ENCODE measurements around the gene PLA2G12A. TPM values are rescaled to one million over a fixed set of nuclear protein-coding genes. Genes with fewer than 3 reads are reported as not detected.
"Not testable (repeated sequence)": the region's sequence is repeated elsewhere in the genome, so short reads cannot be mapped to it uniquely, and the experiment has no call there.

PLA2G12A gene
- total RNA-seq, 2 donors from 2014 or later, result 59.4 to 63.1 TPM

DNA sequence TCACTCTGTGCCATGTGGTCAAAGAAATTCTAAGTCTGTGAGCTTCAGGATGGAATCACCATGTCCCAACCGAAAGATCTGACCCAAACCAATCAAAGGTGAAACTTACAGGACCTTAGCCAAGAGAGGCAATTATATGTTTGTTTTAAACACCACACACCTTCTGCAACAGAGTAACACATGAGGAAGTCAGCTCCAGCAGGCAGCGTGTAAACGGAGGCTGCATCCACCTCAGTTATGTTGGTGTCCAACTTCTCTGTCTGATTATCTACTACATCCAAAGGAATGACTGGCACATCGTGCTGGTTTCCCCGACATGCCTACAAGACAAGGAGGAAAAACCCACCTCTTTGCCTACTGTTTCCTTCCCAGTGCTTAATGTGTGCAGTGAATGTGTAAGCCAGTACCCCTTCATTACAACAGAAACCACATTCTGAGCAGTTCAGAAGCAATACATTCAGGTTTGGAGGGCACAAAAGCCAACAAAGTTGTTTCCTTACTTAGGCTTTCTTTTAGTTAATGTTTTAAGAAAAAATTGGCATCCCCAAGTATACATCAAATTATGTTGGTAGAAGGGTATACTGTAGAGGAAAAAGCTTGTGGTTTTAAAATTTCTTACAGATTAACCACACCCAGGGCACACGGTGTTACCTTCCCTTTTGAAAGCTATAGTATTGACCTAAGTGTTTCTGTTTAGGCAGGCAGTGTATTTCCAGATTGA is 39.0 kb downstream of the PLA2G12A start:
- intact Hi-C loops (cut with DNase I), result no loop called here
- ATAC-seq (peak in 1 of 2 donors; percentile 16), DNase-seq (no peak)

DNA sequence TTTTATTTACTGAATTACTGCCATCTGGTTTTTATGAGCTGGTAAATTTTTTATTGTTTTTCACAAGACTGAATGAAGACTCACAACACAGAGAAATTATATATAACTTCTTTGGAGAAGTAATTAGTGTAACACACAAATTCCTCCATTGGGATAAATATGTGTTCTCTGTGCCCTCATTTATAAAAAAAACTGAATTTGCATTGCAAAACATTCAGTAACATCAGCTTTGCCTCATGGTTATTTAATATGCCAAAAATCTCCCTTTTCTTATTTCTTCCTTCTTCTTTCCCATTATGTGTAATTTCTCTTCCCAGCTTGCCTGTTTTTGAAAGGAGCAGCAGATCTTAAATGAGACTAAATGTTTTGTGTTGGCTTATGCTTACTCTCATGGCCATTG is 45.1 kb downstream of the PLA2G12A start:
- no peak for DNase-seq
- no peak for ATAC-seq
- intact Hi-C loops (cut with DNase I), result no loop called here

DNA sequence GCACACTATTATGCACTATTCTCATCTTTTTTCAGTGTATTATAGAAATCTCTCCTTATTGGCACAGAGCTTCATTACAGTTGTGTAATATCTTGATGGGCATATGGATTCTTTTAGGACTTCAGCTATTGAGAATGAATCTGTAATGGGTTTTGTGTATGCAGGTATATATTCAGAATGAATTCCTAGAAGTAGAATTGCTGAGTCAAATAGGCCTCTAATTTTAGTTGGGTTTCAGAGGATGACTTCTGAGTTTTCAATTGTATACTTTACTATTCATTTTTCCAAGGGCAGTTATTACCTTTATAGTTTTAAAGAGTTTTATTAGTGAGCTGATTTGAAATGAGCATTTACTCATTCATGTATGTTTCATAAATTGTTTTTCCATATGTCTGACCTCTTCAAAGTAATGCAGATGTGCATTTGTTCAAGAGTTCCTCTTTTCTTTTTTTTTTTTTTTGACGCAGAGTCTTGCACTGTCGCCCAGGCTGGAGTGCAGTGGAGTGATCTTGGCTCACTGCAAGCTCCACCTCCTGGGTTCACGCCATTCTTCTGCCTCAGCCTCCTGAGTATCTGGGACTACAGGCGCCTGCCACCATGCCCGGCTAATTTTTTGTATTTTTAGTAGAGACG is 46.1 kb downstream of the PLA2G12A start:
- DNase-seq (no peak), ATAC-seq (no peak)
- intact Hi-C loops (cut with DNase I), result no loop called here

DNA sequence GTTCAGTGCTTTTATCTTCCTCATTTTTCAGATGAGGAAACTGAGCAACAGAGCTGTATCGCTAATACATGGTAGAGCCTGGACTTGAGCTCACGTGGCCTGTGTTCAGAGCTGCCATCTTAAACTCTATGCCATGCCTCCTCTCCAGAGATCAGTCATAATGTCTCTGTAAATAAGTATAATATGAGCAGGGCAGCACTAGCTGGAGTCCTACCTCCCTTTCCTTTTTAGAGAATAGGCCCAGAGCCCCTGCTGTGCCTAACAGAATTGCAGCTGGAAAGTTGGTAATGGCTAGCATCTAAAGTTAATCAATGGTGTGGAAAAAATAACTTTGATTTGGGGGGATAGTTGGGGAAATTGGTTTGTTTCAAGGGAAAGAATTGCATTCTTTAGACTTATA is 47.0 kb downstream of the PLA2G12A start:
- DNase-seq, result no peak
- intact Hi-C loops (cut with DNase I), result no loop called here
- ATAC-seq, result no peak

DNA sequence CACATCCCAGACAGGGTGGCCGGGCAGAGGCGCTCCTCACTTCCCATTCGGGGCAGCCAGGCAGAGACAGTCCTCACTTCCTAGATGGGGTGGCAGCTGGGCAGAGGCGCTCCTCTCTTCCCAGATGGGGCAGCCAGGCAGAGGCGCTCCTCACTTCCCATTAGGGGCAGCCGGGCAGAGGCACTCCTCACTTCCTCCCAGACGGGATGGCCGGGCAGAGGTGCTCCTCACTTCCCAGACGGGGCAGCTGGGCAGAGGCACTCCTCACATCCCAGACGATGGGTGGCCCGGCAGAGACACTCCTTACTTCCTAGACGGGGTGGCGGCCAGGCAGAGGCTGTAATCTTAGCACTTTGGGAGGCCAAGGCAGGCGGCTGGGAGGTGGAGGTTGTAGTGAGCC is 50.9 kb downstream of the PLA2G12A start:
- ATAC-seq, DNase-seq: not testable (repeated sequence)

DNA sequence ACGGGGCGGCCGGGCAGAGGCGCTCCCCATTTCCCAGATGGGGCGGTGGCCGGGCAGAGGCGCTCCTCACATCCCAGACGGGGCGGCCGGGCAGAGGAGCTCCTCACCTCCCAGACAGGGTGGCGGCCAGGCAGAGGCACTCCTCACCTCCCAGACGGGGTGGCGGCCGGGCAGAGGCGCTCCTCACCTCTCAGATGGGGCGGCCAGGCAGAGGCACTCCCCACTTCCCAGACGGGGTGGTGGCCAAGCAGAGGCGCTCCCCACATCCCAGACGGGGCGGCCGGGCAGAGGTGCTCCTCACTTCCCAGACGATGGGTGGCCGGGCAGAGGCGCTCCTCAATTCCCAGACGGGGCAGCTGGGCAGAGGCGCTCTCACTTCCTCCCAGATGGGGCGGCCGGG is 51.4 kb downstream of the PLA2G12A start:
- DNase-seq; intact Hi-C loops (cut with DNase I): not testable (repeated sequence)

More for the DNA sequence above, 50.9 kb downstream of the PLA2G12A start:
- intact Hi-C loops (cut with DNase I), result not testable (repeated sequence)

DNA sequence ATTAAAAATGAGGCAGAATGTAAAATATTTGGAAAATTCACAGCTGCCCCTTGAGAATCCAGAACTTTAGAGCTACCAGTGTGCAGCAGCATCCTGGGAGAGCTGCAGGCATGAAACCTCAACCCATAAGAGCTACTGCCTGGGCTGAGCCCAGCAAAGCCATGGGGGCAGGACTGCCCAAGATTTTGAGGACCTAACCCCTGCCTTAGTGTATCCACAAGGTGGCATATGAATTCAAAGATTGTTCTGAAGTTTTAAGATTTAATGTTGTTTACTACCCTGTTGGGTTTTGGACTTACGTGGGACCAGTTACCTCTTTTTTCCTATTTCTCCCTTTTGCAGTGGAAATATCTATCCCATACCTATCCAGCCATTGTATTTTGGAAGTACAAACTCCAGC is 53.0 kb downstream of the PLA2G12A start:
- intact Hi-C loops (cut with DNase I), result no loop called here
- no peak for ATAC-seq
- no peak for DNase-seq

More for the DNA sequence above, 51.4 kb downstream of the PLA2G12A start:
- ATAC-seq, result not testable (repeated sequence)

DNA sequence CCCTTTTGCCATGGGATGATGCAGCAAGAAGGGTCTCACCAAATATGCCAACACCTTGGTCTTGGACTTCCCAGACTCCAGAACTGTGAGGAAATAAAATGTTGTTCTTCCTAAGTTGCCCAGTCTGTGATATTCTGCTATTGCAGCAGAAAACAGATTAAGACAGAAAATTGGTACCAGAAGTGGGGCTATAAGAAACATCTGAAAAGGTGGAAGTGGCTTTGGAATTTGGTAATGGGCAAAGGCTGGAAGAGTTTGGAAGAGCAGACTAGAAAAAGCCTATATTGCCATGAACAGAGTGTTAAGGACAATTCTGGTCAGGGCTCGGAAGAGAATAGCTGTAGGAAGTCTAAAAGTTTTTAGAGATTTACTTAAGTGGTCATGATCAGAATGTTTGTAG is 54.0 kb downstream of the PLA2G12A start:
- DNase-seq (no peak), ATAC-seq (no peak)
- intact Hi-C loops (cut with DNase I), result no loop called here

DNA sequence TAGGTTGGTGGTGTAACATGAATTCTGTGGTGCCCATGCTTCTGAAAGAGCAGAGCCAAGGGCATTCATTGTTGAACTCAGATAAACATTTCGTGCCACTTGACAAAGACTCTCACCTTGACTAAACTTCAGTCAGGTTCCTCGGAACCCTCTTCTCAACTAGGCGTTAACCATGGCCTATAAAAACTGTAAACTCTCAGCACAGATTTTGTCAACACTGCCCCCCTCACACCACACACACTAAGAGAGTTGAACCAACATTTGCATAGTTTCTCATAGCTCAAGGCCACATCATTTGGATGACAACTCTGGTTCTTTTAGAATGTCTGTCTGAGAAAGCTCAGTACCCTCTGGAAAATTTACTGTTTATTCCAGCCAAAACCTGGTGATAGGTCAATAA is 54.7 kb downstream of the PLA2G12A start:
- no peak for DNase-seq

DNA sequence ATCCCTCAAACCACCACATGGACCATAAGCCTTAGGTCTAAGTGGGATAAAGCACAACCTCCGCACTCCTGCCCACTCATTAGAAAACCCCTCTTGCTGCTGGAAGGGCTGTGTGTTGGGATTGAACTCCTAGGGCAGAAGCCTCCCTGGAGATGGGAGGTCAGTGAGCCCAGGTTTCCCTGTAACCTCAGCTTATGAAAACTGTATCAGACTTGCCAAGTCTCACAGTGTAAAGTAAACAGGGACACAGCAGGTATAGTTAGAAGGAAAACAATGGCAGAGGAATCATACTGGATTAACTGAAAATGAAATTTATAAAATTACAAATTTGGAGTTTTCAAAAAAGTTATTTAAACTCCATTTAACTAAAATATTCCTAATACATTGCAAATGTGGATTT is 56.6 kb downstream of the PLA2G12A start:
- ATAC-seq (no peak), DNase-seq (no peak)
- intact Hi-C loops (cut with DNase I), result no loop called here

More for the DNA sequence above, 54.7 kb downstream of the PLA2G12A start:
- no peak for ATAC-seq
- intact Hi-C loops (cut with DNase I), result no loop called here

DNA sequence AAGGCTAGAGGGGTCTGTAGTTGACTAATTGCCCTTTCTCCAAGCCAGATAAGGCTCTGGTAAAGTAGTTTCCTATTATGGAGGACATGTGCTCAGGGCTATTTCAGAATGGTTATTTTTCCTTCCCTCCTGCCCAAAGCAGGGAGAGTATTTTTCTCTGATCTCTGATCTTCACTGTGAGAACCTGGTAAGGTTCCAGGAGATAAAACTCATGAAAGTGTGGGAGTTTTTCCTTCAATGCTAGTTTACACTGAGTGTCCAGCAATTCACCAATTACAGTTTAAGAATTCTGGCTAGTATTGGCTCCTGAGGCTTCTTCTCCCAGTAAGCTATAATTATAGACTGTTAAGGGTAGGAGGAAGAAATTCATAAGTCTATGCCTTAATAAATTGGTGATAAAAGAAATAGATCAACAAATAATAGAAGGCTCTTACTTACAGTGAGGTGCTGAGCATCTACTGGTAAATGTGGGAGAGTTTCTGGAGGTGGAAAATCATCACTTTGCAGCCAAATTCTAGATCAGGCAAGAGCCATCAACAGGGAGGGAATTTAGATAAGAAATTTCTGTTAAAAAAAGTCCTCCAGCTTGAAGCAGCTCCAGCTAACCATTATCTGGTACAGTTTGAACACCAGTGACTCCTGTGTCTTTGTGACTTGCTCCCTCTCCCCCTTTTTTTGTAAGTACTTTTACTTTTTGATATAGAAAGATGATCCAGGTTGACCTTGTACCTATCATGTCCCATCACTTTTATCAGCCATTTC is 57.5 kb downstream of the PLA2G12A start:
- ATAC-seq (peak in 1 of 2 donors; percentile 61), DNase-seq (no peak)
- intact Hi-C loops (cut with DNase I), result no loop called here

DNA sequence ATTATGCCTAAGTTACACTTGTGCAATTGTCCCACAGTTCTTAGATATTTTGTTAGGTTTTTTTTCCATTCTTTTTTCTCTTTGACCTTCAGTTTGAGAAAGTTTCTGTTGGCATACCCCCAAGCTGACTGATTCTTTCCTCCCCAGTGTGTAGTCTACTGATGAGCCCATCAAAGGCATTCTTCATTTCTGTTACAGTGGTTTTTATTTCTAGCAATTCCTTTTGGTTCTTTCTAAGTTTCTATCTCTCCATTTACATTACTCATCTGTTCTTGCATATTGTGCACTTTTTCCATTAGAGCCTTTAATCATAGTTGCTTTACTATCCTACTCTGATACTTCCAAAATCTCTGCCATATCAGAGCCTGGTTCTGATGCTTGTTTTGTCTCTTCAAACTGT is 58.5 kb downstream of the PLA2G12A start:
- DNase-seq (no peak), ATAC-seq (no peak)
- intact Hi-C loops (cut with DNase I), result no loop called here

DNA sequence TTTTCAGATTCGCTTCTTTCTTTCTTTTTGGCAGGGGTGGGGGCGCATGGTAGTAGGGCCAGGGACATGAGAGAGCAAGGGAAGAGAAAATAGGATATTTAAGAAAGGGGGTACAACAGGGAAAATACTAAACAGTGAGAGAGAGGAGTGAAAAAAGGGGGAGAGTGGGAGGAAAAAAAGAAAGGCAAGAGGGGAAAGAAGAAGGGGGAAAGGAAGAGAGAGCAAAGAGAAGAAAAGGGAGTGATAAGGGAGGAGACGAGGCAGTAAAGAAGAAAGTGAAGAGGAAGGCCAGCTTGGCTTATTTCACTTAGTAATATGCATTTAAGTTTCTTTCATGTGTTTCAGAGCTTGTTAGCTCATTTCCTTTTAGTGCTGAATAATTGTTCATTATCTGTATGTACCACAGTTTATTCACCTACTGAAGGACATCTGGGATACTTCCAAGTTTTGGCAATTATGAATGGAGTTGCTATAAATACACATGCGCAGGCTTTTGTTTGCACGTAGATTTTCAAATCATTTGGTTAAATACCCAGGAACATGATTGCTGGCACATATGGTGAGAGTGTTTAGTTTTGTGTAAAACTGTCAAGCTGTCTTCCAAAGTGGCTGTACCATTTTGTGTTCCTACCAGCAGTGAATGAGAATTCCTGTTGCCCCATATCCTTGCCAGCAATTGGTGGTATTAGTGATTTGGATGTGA is 63.9 kb downstream of the PLA2G12A start:
- DNase-seq (no peak), ATAC-seq (no peak)
- intact Hi-C loops (cut with DNase I), result no loop called here

DNA sequence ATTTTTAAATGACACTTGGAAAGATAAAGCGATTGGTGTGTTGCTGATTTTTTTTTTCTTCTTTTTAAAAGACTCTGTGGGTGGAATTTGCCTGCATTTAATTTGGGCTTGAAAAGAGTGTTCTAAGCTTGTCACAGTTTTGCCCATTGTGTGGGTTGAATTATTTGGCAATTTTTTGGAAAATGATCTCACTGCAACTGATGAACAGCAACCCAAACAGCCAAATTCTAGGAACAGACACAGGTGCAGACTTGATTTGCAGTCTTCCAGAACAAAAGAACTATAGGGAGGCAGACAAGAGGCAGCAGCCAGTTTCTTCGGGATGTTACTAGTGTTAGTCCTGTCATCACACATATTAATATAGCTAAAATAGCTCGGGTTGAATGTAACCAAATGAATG is 67.1 kb downstream of the PLA2G12A start:
- DNase-seq, result no peak
- ATAC-seq, result no peak
- intact Hi-C loops (cut with DNase I), result no loop called here

DNA sequence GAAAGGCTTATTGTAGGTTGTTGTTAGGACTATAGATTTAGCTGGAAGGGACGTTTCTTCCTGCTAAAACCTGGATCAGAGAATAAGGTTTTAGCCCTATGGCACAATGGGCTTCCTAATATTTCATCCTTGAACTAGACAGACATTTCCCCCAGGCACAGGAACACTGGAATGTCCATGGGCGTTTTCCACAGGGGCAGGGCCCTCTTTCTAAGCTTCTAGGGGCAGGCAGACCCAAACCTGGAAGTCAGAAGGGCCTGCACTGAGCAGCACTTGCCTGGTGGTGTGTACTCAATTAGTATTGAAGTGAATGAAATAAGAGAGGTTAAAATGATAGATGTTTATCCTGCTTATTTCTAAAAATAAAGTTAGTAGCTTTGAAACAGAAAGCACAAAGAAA is 67.8 kb downstream of the PLA2G12A start:
- no peak for ATAC-seq
- intact Hi-C loops (cut with DNase I), result no loop called here

More for the DNA sequence above, 67.8 kb downstream of the PLA2G12A start:
- no peak for DNase-seq

Other genes with a start within 250 kb of the PLA2G12A start
- 10 to 100 TPM; 25.9 to 27.7 TPM for gene MCUB, start 169.8 kb downstream of the PLA2G12A start, total RNA-seq
- gene CASP6, start 26.6 kb downstream of the PLA2G12A start, total RNA-seq, result 10 to 100 TPM in 1 of 2 donors, 1 to 10 TPM in 1; 7.6 to 15.8 TPM
- gene CFI, start 71.9 kb upstream of the PLA2G12A start, total RNA-seq, result 10 to 100 TPM; 22.6 to 23.2 TPM
- 10 to 100 TPM in 1 of 2 donors, 1 to 10 TPM in 1; 9.6 to 12.0 TPM for gene GAR1, start 85.7 kb upstream of the PLA2G12A start, total RNA-seq
- not detected for gene RRH, start 97.9 kb upstream of the PLA2G12A start, total RNA-seq
- not detected for gene LRIT3, start 118.0 kb upstream of the PLA2G12A start, total RNA-seq
- gene EGF, start 182.8 kb upstream of the PLA2G12A start, total RNA-seq, result 10 to 100 TPM in 1 of 2 donors, 1 to 10 TPM in 1; 8.3 to 12.4 TPM

Measured in left cardiac atrium (tissue), 4 donors.